ENCODE measurements around the gene ABI1.

The ABI1 gene

DNA sequence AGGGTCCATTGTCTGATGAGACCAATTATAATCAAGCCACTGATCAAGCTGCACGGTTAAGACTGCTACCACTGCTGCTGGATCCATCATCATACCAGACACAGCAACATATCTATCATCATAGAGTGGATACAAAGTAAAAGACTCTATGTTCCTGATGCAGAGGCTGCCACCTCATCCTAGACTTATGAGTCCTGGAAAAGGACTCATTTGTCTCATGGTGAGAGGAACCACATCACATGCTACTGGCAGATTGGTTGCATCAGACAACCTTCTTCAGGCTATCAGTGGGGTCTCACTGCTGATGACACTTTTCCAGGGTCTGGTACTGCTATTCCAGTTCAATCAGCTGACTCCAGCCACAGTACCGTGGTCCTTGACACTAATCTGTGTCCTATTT, 79.0 kb downstream of the ABI1 start:
- no peak for DNase-seq (ENCODE audit: low read depth)
- no peak for TF ChIP-seq CTCF (IDR thresholded peaks at IDR 0.05; ENCODE audit: low read length, missing control alignments)
- no peak overlapping the region for H3K4me3 ChIP-seq (replicated peaks; ENCODE audit: low read depth, low read length)

GRCh38 chr10:26780793-26781601, 79.8 kb downstream of the ABI1 start:
- DNase-seq (ENCODE audit: low read depth) = peak; percentile 77
- TF ChIP-seq CTCF (IDR thresholded peaks at IDR 0.05; ENCODE audit: low read length, missing control alignments) = no peak
- no peak overlapping the region for H3K4me3 ChIP-seq (replicated peaks; ENCODE audit: low read depth, low read length)

DNA sequence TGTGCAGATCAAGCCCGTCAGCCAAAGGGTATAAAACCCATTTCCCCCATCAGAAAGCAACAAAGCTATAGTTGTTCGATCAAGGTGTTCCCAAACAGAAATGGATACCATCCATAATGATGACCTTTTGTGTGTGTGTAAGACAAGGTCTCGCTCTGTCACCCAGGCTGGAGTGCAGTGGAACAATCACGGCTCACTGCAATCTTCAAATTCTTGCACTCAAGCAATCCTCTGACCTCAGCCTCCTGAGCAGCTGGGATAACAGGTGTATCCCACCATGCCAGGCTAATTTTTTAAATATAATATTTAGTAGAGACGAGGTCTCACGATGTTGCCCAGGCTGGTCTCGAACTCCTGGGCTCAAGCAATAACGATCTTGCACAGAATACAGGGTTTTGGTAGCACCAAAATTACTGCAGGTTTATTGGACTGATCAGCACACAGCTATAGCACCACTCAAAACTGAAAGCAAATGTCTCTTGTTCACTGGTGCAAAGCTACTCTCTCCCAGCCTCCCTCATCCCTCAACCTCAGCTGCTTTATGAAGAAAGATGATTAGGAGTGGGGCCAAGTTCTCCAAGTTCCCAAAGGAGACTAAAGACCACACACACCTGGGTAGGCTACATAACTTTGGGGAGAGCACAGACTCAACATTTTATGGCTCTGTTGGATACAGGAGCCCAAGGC, 80.5 kb downstream of the ABI1 start:
- no peak for DNase-seq (ENCODE audit: low read depth)
- TF ChIP-seq CTCF (IDR thresholded peaks at IDR 0.05; ENCODE audit: low read length, missing control alignments) = no peak
- H3K4me3 ChIP-seq (replicated peaks; ENCODE audit: low read depth, low read length) = no peak overlapping the region

DNA sequence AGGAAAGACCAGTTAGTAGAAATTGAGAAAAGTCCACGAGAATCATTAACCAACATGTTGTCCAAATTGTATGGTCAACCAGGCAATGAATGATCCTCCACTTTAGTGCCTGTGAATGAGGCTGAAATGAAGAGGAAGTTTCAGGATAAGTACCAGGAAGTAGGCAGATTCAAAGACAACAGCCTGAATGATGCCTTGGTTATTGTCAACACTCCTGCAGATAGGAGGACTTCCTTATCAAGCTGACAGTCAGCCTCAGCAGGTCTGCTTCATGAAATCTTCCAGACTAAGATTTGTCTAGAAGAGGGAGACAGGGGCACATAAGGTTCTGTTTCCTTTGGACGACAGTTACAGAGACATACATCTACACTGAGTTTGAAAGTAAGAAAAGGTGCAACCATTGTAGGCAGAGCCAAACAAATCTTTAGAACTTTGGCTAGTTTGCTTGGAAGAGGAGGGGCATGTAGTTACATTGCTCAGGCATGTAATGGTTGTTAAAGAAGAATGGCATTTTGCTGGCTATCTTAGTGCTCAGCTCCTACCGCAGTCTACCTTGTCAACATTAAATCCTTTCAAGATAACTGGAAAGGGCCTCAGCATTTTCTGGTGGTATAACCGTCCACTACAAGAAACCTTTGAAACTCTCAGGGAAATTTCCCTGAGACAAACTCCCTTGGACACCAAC, 81.4 kb downstream of the ABI1 start:
- DNase-seq (ENCODE audit: low read depth) = no peak

GRCh38 chr10:26777686-26778085, 83.1 kb downstream of the ABI1 start:
- DNase-seq (ENCODE audit: low read depth) = no peak
- no peak overlapping the region for H3K4me3 ChIP-seq (replicated peaks; ENCODE audit: low read depth, low read length)
- no peak for TF ChIP-seq CTCF (IDR thresholded peaks at IDR 0.05; ENCODE audit: low read length, missing control alignments)

More for the DNA sequence above, 81.4 kb downstream of the ABI1 start:
- no peak overlapping the region for H3K4me3 ChIP-seq (replicated peaks; ENCODE audit: low read depth, low read length)
- no peak for TF ChIP-seq CTCF (IDR thresholded peaks at IDR 0.05; ENCODE audit: low read length, missing control alignments)

DNA sequence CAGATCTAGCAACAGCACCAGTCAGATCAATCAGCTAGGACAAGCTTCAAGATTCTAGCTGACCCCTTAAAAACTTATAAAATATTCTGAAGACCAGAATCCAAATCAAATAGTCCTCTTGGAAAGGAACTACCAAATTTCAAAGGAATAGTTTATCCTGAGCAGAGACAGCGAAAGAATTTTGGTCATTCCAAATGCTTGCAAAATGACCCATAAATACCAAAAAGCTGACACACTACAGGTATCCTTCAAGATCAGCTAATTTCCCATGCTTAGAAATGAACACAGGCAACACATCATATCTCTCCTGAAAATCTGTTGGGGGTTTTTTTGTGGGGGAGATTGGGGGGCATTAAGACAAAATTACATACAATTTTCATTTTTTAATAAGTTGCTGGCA, 84.5 kb downstream of the ABI1 start:
- no peak overlapping the region for H3K4me3 ChIP-seq (replicated peaks; ENCODE audit: low read depth, low read length)
- TF ChIP-seq CTCF (IDR thresholded peaks at IDR 0.05; ENCODE audit: low read length, missing control alignments) = no peak
- no peak for DNase-seq (ENCODE audit: low read depth)

All from fibroblast of pulmonary artery (primary cell).